Measurements from ENCODE around the gene SPATA2L.
"Not testable (repeated sequence)": the region's sequence is repeated elsewhere in the genome, so short reads cannot be mapped to it uniquely, and the experiment has no call there.

Gene SPATA2L

GRCh38 chr16:89707695-89708094 is 6.2 kb upstream of the SPATA2L start:
- DNase-seq (ENCODE audit: low read depth in 3 of 3, low spot score in 1 of 3) = no peak

- no peak for DNase-seq (ENCODE audit: low read depth in 3 of 3, low spot score in 1 of 3)
Observed at GRCh38 chr16:89706518-89707260, 5.2 kb upstream of the SPATA2L start.

- DNase-seq (ENCODE audit: low read depth in 3 of 3, low spot score in 1 of 3) = no peak
Observed at GRCh38 chr16:89705006-89705405, 3.5 kb upstream of the SPATA2L start.

GRCh38 chr16:89704281-89704680 is 2.8 kb upstream of the SPATA2L start:
- no peak for DNase-seq (ENCODE audit: low read depth in 3 of 3, low spot score in 1 of 3)

- DNase-seq (ENCODE audit: low read depth in 3 of 3, low spot score in 1 of 3) = no peak
Observed at GRCh38 chr16:89700649-89701424, 668 bp downstream of the SPATA2L start.

GRCh38 chr16:89700100-89700648 is 1.3 kb downstream of the SPATA2L start:
- DNase-seq (ENCODE audit: low read depth in 3 of 3, low spot score in 1 of 3) = peak; percentile 91 to 98 (median 92)

GRCh38 chr16:89699629-89700099 is 1.8 kb downstream of the SPATA2L start:
- not testable (repeated sequence) for DNase-seq (ENCODE audit: low read depth in 3 of 3, low spot score in 1 of 3)

GRCh38 chr16:89698717-89699116 is 2.8 kb downstream of the SPATA2L start:
- DNase-seq (ENCODE audit: low read depth in 3 of 3, low spot score in 1 of 3) = not testable (repeated sequence)

- no peak for DNase-seq (ENCODE audit: low read depth in 3 of 3, low spot score in 1 of 3)
Observed at GRCh38 chr16:89697616-89698331, 3.7 kb downstream of the SPATA2L start.

DNA sequence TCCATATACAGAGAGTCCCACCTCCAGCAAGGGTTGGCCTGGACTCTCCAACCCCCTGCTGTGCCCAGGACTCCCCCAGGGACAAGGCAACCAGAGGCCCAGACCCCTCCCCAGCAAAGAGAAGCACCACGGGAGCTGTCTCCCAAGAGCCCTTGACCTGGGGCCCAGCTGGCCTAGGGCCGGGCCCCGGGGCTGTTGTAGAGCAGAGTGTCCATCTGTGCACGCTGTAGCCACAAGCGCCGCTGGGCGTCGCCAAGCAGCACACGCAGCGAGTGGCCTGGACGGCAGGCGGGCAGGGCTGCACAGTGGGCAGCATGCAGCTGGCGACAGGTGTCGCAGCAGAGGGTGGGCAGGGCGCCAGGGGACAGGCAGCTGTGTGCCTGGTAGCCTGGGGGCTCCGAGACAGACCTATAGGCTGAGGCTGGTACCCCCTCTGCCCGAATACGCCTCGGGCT is 4.3 kb downstream of the SPATA2L start:
- DNase-seq (ENCODE audit: low read depth in 3 of 3, low spot score in 1 of 3) = no peak

GRCh38 chr16:89696670-89697128 is 4.8 kb downstream of the SPATA2L start:
- no peak for DNase-seq (ENCODE audit: low read depth in 3 of 3, low spot score in 1 of 3)

DNA sequence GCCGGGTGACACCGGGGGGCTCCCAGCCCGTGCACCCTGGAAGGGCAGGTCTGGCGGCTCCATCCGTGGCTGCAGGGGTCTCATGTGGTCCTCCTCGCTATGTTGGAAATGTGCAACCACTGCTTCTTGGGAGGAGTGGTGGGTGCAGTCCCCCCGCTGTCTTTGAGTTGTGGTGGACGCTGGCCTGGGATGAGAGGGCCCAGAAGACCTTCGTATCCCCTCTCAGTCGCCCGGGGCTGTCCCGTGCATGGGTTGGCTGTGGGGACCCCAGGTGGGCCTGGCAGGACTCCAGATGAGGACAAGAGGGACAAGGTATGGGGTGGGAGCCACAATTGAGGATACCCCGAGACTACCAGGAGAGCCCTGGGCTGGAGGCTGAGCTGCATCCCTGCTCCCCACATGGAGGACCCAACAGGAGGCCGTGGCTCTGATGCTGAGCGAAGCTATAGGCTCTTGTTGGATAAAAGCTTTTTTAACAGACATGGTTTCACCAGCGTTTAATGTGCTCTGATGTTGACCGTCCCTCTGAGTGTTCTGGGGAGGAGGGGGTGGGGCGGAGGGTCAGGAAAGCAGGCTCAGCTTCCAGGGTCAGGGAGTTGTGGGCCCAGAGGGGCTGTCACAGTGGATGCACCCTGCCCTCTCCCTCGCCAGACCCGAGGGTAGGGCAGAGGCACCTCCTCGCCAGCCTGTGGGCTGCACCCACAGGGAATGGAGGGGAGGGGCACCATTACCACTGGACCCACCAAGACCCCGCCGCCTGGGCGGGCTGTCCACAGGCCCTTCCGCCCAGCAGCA is 5.4 kb downstream of the SPATA2L start:
- no peak for DNase-seq (ENCODE audit: low read depth in 3 of 3, low spot score in 1 of 3)

GRCh38 chr16:89695086-89695874 is 6.2 kb downstream of the SPATA2L start:
- no peak for DNase-seq (ENCODE audit: low read depth in 3 of 3, low spot score in 1 of 3)

GRCh38 chr16:89694784-89695085 is 6.8 kb downstream of the SPATA2L start:
- DNase-seq (ENCODE audit: low read depth in 3 of 3, low spot score in 1 of 3) = not testable (repeated sequence)

- DNase-seq (ENCODE audit: low read depth in 3 of 3, low spot score in 1 of 3) = no peak
Observed at GRCh38 chr16:89693931-89694783, 7.3 kb downstream of the SPATA2L start.

GRCh38 chr16:89693289-89693731 is 8.2 kb downstream of the SPATA2L start:
- DNase-seq (ENCODE audit: low read depth in 3 of 3, low spot score in 1 of 3) = no peak

- no peak for DNase-seq (ENCODE audit: low read depth in 3 of 3, low spot score in 1 of 3)
Observed at GRCh38 chr16:89691986-89692569, 9.4 kb downstream of the SPATA2L start.

DNA sequence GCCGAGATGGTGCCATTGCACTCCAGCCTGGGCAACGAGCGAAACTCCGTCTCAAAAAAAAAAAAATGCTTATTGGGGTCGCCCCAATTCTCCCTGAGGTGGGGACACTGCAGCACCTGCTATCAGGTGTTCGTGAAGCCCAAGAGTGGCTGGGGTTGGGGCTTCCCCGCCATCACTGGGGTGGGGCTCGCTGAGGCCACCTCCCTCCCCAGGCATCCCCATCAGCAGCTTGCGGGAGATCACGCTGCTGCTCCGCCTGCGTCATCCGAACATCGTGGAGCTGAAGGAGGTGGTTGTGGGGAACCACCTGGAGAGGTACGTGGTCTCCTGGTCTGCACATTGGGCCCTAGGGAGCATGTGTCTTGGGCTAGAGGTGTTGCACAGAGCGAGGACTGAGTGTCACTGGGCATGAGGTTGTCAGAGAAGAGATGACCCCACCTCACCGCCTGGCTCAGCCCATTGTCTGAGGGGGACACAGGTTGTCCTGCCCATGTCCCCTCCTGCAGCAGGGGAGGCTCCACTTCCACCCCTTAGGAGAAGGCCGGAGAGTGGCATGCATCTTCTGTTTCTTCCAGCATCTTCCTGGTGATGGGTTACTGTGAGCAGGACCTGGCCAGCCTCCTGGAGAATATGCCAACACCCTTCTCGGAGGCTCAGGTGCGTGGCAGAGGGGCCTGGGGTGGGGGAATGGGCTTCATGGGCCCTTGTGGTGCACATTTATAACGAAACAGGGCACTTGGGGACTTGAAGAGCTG is 10.1 kb downstream of the SPATA2L start:
- DNase-seq (ENCODE audit: low read depth in 3 of 3, low spot score in 1 of 3) = no peak

Measured in stimulated activated CD4-positive, alpha-beta T cell treated with anti-CD3 and anti-CD28 coated beads, TNF-alpha, amount 100 ng/mL, for 1 hour (primary cell).